Mucosa of stomach (tissue), 1 donor: Measurements from ENCODE around the gene TRIM26.

Experiments
- H3K27me3 ChIP-seq: one replicate; pipeline ENCODE4 v1.7.0; 2013; ENCODE audit warnings: mild to moderate bottlenecking, low read length; ENCODE audit not compliant: control insufficient read depth, insufficient read depth
- H3K36me3 ChIP-seq: one replicate; pipeline ENCODE4 v1.7.0; 2013; ENCODE audit warnings: low read length; ENCODE audit not compliant: control insufficient read depth, insufficient read depth
- H3K4me1 ChIP-seq: one replicate; pipeline ENCODE4 v1.7.0; 2013; ENCODE audit warnings: mild to moderate bottlenecking, low read length; ENCODE audit not compliant: control insufficient read depth, insufficient read depth
- H3K4me3 ChIP-seq: one replicate; pipeline ENCODE4 v1.7.0; 2013; ENCODE audit warnings: low read length
- H3K9ac ChIP-seq: one replicate; pipeline ENCODE4 v1.7.0; 2013; ENCODE audit warnings: mild to moderate bottlenecking, low read length, moderate library complexity
- H3K9me3 ChIP-seq: one replicate; pipeline ENCODE4 v1.7.0; 2013; ENCODE audit warnings: mild to moderate bottlenecking, low read length, moderate library complexity; ENCODE audit not compliant: control insufficient read depth
- donor health status: Pancreatic carcinoma.

TRIM26 gene

GRCh38 chr6:30206799-30207618 lies 6.2 kb downstream of the TRIM26 start:
- Histone ChIP-seq H3K27me3 (no peaks in the 10 kb centered on the region), H3K36me3 (no peaks in the 10 kb centered on the region), H3K4me3 (no peak overlapping the region), H3K4me1 (peaks cover 42% of the 10 kb centered on the region), H3K9me3 (no peaks in the 10 kb centered on the region), H3K9ac (peak overlapping the region; percentile 10)

GRCh38 chr6:30206152-30206551 lies 7.1 kb downstream of the TRIM26 start:
- Histone ChIP-seq H3K27me3 (no peaks in the 10 kb centered on the region), H3K4me3 (no peak overlapping the region), H3K4me1 (peaks cover 41% of the 10 kb centered on the region), H3K36me3 (no peaks in the 10 kb centered on the region), H3K9ac (no peak overlapping the region), H3K9me3 (no peaks in the 10 kb centered on the region)

- H3K36me3 ChIP-seq: no peaks in the 10 kb centered on the region
- no peak overlapping the region for H3K9ac ChIP-seq
- no peaks in the 10 kb centered on the region for H3K9me3 ChIP-seq
- H3K4me3 ChIP-seq: no peak overlapping the region
- no peaks in the 10 kb centered on the region for H3K27me3 ChIP-seq
- peaks cover 37% of the 10 kb centered on the region for H3K4me1 ChIP-seq
Measured at GRCh38 chr6:30204116-30204515, 9.1 kb downstream of the TRIM26 start.

GRCh38 chr6:30202366-30202765 lies 10.8 kb downstream of the TRIM26 start:
- peaks cover 23% of the 10 kb centered on the region for H3K4me1 ChIP-seq
- H3K27me3 ChIP-seq: no peaks in the 10 kb centered on the region

GRCh38 chr6:30200551-30201281 lies 12.5 kb downstream of the TRIM26 start:
- peaks cover 14% of the 10 kb centered on the region for H3K4me1 ChIP-seq
- H3K36me3 ChIP-seq: peaks cover 9% of the 10 kb centered on the region
- no peaks in the 10 kb centered on the region for H3K27me3 ChIP-seq
- H3K9ac ChIP-seq: no peak overlapping the region
- no peaks in the 10 kb centered on the region for H3K9me3 ChIP-seq
- H3K4me3 ChIP-seq: no peak overlapping the region

More at GRCh38 chr6:30202366-30202765, 10.8 kb downstream of the TRIM26 start:
- Histone ChIP-seq H3K36me3 (peaks cover 9% of the 10 kb centered on the region), H3K9me3 (no peaks in the 10 kb centered on the region), H3K4me3 (no peak overlapping the region), H3K9ac (no peak overlapping the region)

GRCh38 chr6:30198166-30199084 lies 14.8 kb downstream of the TRIM26 start:
- Histone ChIP-seq H3K4me1 (peaks cover 8% of the 10 kb centered on the region), H3K9me3 (no peaks in the 10 kb centered on the region), H3K9ac (no peak overlapping the region), H3K27me3 (no peaks in the 10 kb centered on the region), H3K36me3 (peaks cover 9% of the 10 kb centered on the region), H3K4me3 (no peak overlapping the region)

GRCh38 chr6:30196376-30196775 lies 16.8 kb downstream of the TRIM26 start:
- Histone ChIP-seq H3K9me3 (no peaks in the 10 kb centered on the region), H3K4me1 (no peaks in the 10 kb centered on the region), H3K27me3 (no peaks in the 10 kb centered on the region), H3K36me3 (peaks cover 10% of the 10 kb centered on the region), H3K9ac (no peak overlapping the region), H3K4me3 (no peak overlapping the region)

- Histone ChIP-seq H3K9ac (no peak overlapping the region), H3K27me3 (no peaks in the 10 kb centered on the region), H3K9me3 (no peaks in the 10 kb centered on the region), H3K4me3 (no peak overlapping the region), H3K36me3 (peaks cover 14% of the 10 kb centered on the region), H3K4me1 (no peaks in the 10 kb centered on the region)
Measured at GRCh38 chr6:30195951-30196350, 17.3 kb downstream of the TRIM26 start.

GRCh38 chr6:30194797-30195690 lies 18.2 kb downstream of the TRIM26 start:
- Histone ChIP-seq H3K9ac (no peak overlapping the region), H3K9me3 (no peaks in the 10 kb centered on the region), H3K36me3 (peaks cover 19% of the 10 kb centered on the region), H3K4me1 (no peaks in the 10 kb centered on the region), H3K4me3 (no peak overlapping the region), H3K27me3 (no peaks in the 10 kb centered on the region)

- Histone ChIP-seq H3K9ac (no peak overlapping the region), H3K36me3 (peaks cover 10% of the 10 kb centered on the region), H3K27me3 (no peaks in the 10 kb centered on the region), H3K4me3 (no peak overlapping the region), H3K9me3 (no peaks in the 10 kb centered on the region), H3K4me1 (no peaks in the 10 kb centered on the region)
Measured at GRCh38 chr6:30192076-30192475, 21.1 kb downstream of the TRIM26 start.

- no peaks in the 10 kb centered on the region for H3K27me3 ChIP-seq
- no peak overlapping the region for H3K9ac ChIP-seq
- no peak overlapping the region for H3K4me3 ChIP-seq
- no peaks in the 10 kb centered on the region for H3K9me3 ChIP-seq
- H3K4me1 ChIP-seq: no peaks in the 10 kb centered on the region
- peaks cover 14% of the 10 kb centered on the region for H3K36me3 ChIP-seq
Measured at GRCh38 chr6:30188541-30188940, 24.7 kb downstream of the TRIM26 start.
